ENCODE results near the gene GMDS.

DNA sequence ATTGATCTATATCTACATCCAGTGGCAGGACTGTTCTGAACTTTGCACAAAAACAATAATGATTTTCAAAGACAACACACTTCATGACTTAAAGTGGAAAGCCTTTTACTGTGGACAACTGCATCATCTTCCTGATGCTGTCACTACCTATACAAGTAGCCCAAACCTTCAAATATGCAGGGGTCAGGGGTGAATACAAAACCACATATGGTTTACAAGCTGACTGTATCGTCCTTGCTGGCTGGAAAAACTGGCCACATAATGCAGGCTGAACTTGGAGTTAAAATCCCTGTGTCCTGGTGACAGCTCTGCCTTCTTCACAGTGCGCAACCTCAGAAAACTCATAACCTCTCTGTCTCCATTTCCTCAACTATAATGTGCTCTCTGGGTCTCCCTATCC lies 128.9 kb downstream of the GMDS start:
- TF ChIP-seq RFX5 (IDR thresholded peaks at IDR 0.05; ENCODE audit: low read length) = no peak
- no peak for TF ChIP-seq EP300 (IDR thresholded peaks at IDR 0.05; ENCODE audit: borderline replicate concordance in 1 of 2, low read depth in 1 of 2, low read length in 1 of 2)
- no peak for TF ChIP-seq TAF1 (IDR thresholded peaks at IDR 0.05; ENCODE audit: borderline replicate concordance, low read depth, low read length)

Data from SK-N-SH (cell line).